Myocyte (in vitro differentiated cells): ENCODE measurements around the gene SCN8A. TPM values are rescaled to one million over a fixed set of nuclear protein-coding genes. Genes with fewer than 3 reads are reported as not detected.
"Not testable (repeated sequence)": the region's sequence is repeated elsewhere in the genome, so short reads cannot be mapped to it uniquely, and the experiment has no call there.

Source experiments
- DNase-seq: peaks from one replicate; pipeline ENCODE4 v3.0.0-alpha.2; 2012; ENCODE audit warnings: low read depth
- total RNA-seq: library from RNA; depleted of rRNA; stranded (reverse); fragments of >200 nt; gene quantifications from 2 replicates; pipeline ENCODE4 v1.2.3, GENCODE V29; 2014

SCN8A gene
- total RNA-seq, 1 donor from 2014 or later = 13.7 TPM

DNA sequence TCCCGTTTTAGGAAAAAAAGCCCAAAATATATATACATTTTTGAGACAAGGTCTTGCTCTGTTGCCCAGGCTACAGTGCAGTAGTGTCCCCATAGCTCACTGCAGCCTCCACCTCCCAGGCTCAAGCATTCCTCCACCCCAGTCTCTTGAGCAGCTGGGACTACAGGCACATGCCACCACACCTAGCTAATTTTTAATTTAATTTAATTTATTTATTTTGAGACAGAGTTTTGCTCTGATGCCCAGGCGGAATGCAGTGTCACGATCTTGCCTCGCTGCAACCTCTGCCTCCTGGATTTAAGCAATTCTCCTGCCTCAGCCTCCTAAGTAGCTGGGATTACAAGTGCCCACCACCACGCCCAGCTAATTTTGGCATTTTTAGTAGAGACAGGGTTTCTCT is 240.8 kb downstream of the SCN8A start:
- DNase-seq = not testable (repeated sequence)

DNA sequence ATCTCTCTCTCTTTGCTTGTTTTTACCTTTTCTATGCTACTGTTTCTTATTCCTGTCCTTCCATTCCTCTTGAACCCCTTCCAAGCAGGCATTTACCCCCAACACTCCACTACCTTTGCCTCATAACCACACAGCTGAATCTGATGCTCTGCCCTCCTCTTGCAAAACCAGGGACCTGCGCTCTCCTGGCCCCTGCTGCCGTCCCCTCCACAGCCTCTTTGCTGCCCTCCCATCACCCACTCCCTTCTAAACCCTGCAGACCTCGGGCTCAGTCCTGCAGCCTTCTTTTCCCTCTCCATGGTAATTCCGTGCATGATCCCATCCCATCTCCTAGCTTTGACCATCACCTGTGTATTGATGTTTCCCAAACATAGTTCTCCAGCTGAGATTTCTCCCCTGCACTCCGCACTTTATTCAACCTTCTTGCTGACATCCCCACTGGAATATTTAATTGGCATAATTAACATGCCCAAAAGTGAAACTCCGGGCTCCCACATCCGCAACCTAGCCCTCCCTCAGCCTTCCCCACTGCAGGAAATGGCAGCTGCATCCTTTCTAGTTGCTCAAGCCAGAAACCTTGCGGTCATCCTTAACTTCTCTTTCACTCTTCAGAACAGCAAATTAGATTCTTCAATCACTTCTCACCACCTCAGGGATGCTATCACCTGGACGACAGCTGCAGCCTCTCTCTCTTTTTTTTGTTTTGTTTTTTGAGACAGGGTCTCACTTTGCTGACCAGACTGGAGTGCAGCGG is 241.5 kb downstream of the SCN8A start:
- DNase-seq = peak; percentile 18

- DNase-seq = no peak
These were observed 242.6 kb downstream of the SCN8A start for GRCh38 chr12:51833448-51834227.

DNA sequence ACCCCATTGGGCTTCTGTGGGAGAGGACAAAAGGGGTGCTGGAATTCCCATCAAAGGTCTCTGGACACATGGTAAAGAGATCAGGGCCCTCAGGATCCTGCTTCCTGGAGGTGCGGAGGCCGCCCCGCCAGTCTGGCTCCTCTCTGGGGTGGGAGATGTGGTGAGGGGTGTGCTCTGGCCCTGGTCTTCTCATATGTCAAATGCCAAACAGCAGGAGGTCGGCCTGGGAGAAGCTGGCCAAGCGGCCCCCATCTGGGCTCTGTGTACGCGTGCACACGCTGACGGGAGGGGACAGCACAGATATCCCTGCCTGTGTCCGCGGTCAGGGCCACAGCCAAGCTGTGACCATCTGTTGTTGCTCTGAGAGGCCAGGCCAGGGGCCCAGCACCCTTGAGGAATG is 243.4 kb downstream of the SCN8A start:
- peak; percentile 76 for DNase-seq

DNA sequence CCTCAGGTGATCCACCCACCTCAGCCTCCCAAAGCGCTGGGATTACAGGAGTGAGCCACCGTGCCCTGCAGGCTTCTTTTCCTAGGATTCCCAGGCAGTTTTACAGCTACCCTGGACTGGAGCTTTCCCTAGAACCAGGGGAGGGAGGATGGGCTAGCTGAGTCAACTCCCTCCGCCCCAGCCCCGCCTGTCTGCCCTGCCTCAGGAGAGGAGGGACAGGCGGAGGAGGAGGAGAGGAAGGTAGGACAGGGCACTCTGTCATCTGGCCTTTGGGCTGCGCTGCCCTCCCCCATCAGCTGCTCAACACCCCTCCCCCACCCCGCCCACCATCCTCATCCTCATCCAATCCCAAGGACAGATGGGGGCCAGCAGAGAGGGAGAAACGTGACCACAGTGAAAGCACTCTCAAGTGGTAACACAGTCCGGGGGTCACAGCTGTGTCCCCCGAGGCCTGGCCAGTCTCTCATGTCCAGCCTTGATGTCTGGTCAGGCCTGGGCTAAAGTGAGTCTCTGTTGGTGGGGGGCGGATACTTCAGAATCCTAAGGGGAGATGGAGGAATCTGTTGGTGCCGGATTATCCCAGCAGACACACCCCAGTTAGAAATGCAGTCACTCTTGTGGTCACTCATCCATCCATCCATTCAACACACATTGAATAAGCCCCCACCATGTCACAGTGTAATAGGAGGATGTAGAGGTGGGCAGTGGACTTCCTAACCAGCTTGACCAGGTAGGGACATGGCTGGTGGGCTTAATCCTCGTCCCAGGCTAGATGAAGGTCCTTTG is 245.2 kb downstream of the SCN8A start:
- DNase-seq = peak; percentile 80

- peak; percentile 22 for DNase-seq
These were observed 245.8 kb downstream of the SCN8A start for GRCh38 chr12:51836827-51837173.

GRCh38 chr12:51837286-51837685 is 246.3 kb downstream of the SCN8A start:
- DNase-seq = no peak

DNA sequence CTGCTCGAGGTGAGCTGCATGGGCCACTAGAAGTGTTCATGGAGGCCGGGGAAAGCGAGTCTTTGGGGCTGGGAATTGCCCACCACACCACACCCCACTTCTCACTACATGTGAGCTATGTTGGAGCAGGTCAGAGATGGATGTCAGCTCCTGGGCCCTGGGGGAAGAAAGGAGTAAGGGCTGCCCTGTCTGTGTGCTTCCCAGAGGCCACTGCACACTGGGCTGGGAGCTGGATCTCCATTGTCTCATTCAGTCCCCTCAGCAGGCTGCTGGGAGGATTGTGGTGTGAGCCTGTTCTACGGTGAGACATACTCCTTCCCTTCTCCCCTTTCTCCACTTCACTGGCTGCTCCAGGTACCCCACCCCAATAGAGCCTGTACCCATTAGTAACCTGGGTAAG is 247.0 kb downstream of the SCN8A start:
- peak; percentile 27 for DNase-seq

GRCh38 chr12:51838762-51839161 is 247.7 kb downstream of the SCN8A start:
- peak; percentile 93 for DNase-seq

DNA sequence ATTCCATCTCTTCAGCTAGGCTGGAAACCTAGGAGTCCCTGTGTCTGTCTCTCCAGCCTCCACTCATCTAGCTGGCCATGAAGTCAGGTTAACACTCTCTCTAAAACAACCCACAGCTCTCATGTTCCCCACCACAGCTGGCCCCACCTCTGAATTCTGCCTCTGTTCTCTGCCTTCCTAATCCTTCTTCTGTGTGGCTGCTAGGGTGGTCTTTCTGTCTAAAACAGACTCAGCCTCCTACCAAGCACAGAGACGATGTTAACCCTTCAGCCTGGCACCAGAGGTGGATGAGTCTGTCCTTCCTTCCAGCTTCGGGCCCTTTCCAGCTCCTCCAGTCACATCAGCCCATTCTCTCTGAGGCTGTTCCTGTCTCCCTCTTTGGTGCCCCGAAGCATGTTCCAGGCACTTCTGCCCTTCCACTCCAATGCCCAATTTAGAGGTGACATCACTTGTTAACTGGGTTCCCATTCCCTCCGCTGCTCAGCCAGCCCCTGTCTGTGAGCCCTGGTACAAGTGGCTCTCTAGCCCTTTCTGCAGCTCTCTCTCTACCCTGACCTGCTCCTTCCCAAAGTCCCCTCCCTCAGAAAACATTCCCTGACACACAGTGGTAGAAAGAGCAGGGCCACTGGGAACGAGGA is 248.4 kb downstream of the SCN8A start:
- peak; percentile 86 for DNase-seq

- DNase-seq = no peak
These were observed 249.9 kb downstream of the SCN8A start for GRCh38 chr12:51840966-51841365.

GRCh38 chr12:51841727-51842126 is 250.7 kb downstream of the SCN8A start:
- DNase-seq = peak; percentile 27

DNA sequence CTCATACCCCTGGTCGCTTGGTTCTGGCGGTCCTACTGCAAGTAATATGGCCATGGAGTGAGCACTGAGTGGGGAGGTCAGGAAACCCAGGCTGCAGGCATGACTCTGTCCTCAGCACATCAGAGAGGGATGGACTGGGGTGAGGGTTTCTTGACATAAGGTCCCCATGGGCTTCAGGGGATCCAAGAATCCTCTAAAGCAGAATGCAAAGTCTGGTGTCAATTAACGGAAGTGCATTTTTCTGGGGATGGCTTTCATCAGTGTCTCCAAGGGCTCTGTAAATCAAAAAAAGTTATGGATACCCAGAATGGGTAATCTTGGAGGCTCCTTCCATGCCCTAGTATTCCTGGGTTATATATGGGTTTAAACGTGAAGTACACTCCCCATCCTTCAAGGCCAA is 253.8 kb downstream of the SCN8A start:
- no peak for DNase-seq

GRCh38 chr12:51845482-51845881 is 254.4 kb downstream of the SCN8A start:
- DNase-seq = no peak

GRCh38 chr12:51846271-51846691 is 255.2 kb downstream of the SCN8A start:
- no peak for DNase-seq

GRCh38 chr12:51846911-51847642 is 256.0 kb downstream of the SCN8A start:
- peak; percentile 26 for DNase-seq

- no peak for DNase-seq
These were observed 256.8 kb downstream of the SCN8A start for GRCh38 chr12:51847643-51848325.

DNA sequence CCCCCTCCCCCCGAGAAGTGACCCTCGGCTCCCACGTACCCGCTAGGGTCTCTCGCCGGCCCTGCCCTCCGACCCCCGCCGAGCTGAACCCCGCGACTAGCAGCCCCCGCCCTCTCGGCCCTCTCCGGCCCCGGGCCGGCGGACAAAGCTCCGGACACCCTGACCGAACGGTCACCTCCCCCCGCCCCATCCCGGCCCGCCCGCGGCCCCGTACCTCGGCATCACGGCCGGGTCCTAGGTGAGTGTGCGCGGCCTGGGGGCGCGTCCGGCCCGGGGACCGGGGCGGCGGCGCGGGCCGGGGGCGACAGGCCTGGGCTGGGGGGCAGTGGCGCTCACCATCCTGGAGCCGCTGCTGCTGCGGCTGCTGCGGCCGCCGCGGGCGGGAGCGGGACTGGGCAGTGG is 257.3 kb downstream of the SCN8A start, which contains the start of gene FIGNL2:
Gene FIGNL2 (minus strand): TSS at position 393 of the 402 bp plus-strand sequence. CDS start 26,305 bp downstream, outside the sequence.
- DNase-seq = no peak

DNA sequence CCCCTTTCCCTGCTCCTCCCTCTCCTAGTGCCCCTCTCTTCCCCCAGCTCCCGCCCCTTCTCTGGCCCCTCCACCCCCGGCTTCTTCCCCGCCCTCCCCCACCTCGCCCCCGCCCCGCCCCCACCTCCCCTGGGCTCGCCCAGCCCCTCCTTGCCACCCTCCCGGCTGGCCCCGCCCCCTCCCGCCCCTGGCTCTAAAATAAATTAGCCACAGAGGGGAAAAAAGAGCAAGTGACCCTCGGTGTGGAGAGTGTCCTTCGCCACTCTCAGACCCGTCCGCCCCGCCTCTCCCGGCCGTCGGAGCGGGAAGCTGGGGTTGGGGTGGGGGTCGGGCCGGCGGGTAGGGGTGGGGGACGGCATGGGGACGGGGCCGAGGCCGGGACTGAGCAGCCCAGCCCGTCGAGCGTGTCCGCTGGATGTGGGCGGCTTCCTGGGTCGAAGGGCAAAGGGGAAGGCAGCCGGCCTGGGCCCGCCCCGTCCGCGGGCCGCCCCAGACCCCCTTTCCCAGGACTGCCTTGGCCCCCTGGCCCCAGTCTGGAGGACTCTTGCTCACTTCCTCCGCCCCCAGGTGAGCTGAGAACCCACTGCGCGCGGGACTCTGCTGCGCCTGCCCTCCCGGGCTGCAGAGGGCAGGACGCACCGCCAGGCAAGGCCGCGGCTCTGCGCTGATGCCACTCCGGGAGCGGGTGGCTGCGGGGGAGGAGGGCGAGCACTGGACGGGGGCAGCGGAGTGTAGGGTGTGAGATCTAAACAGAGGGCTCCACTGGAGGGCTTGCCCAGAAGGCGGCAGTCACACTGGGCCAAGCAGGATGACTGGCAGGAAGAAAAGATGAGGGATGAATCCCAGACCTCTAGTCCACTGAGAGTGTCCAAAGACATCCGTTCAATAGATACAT is 258.1 kb downstream of the SCN8A start:
- no peak for DNase-seq
